Cerebellar nuclear complex (tissue), 1 donor: ENCODE results near the gene SPTBN5.
A peak's percentile ranks its signal among the peaks of the same experiment; 100 is the strongest.

Source experiments
- DNase-seq, 2 experiments: peaks; one replicate each; lab custom pipeline; 2025; lab: John Stamatoyannopoulos, UW

SPTBN5 gene

DNA sequence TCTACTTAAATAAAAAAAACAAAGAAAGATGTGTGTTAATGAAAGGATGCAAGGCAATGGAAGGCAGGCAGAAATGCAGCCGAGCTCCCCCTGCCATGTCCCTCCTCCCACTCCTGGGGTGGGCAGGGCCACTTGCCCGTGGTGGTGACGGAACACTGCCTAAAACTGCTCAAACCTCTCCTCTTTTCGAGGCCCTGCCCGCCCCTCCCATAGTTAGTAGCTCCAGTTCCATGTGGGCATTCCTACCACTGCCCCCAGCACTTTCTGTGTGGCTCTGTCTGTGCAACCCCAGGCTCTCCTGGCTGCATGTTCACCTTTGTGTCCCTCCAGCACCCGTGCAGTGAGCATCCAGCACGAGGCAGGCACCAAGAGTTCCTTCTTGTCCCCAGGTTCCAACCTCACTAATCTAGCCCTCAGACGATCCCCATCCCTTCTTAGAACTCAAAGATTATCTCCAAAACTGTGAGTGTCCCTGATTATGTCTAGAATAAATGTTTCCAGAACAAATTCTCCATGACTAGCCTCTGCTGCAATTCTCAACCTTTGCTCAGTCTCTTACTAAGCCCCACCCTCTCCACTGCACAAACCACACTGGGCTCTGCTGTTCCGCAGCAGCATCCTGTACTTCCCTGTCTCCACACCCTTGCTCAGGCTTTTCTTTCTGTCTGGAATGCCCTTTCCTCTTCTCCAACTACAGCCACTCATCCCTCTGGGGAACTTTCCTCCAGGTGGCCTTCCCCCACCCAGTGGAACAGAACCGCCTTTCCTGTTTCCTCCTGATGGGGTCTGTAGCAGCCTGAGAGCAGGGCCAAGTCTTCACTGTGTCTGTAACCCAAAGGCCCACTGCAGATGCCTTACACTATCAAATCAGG lies 32.6 kb upstream of the SPTBN5 start:
- DNase-seq, result no peak

DNA sequence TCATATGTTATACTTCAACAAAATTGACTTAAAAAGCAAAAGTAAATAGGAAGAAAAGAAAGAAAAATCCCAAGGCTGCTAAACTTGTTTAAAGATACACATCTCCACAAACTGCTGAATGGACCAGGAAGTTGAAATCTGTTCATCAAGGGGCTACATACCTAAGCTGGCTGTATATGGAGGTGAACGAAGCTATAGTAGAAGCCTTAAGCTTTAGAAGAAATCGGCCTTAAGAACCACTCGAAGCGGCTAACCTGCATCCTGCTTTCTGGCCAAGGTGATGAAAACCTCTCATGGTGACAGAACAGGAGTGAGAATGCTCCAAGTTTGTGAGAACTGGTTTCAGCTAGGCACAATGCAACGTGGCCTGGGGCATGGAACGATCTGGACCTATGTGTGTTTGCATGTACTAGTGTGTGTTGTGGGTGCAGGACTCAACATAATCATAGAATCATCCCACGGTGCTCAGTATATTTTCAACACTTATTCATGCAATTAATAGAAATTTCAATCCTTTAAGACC lies 31.3 kb upstream of the SPTBN5 start:
- DNase-seq, result no peak

DNA sequence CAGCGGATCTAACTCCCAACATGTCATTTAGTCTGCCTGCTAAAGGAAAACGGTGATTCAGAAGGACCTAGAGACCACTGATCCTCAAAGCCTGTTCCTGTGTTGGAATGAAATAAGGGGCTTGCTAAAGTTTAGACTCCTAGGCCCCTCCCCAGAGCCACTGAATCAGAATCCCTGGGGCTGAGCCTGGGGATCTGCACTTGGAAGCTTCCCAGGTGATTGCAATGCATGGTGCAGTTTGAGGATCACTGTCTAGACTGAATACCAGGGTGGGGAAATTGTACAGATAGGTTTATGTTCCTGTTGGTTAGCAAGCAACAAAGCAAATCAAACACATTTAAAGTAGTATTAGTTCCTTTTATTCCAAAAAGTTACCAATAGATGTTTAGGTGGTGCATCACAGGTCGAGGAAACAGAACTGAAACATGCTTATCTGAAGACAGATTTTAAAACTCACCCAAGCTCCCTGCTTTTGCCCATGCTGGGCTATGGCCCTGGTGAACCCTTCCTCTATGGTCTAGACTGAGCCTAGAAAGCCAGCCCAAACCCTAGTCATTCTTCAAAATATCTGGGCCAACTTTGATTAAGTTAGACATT lies 29.6 kb upstream of the SPTBN5 start:
- no peak for DNase-seq

DNA sequence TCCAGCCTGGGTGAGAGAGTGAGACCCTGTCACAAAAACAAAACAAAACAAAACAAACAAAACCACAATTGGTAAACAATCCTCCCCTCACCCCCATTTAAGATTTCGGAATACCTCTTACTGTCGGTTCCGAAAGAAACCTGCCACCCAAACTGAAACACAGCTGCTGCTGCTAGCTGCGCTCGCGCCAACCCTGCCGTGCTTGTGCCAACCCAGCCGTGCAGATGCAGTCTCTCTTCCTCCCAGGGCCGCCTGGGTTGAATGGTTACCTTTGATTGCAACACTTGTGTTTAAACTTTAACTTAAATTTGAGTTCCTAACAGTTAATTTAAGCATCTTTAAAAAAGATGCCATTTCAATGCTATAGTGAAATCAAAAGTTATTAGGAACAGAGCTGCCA lies 28.5 kb upstream of the SPTBN5 start:
- DNase-seq, result no peak

DNA sequence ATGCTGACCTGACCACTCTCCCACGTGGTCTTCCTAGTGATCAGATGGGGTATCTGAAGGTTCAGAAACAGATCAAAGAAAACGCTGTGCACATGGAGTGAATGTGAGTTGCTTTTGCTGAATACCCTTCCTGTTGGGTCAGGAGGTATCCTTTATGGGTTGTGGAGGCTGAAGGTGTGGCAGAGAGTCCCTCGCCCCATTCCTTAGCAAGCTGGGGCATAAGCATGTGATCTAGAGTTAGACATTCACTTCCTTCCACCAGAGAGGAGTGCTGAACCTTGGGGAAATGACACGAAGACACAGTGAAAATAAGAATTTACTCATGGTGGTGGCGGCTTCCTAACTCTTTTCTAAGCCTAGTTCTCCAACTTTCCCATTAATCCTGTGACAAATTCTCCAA lies 27.8 kb upstream of the SPTBN5 start:
- no peak for DNase-seq

DNA sequence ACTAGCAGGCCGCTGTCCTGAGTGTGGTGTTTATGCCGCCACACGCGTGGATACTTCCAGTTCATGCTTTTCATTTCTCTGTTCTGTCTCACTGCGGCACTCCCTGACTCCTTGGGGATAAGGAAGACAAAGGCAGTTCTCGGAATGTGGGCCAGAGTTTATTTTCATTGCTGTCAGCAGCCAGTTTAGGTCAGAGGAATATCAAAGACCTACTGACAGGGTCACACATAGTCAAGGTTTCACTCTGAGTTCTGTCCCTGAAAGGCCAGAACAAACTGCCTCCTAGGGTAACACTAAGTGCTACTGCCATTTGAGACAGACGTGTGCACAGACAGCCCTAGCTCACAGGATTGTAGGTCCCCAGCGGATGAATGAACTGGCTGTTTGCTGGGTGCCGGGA lies 27.3 kb upstream of the SPTBN5 start:
- DNase-seq, result no peak

DNA sequence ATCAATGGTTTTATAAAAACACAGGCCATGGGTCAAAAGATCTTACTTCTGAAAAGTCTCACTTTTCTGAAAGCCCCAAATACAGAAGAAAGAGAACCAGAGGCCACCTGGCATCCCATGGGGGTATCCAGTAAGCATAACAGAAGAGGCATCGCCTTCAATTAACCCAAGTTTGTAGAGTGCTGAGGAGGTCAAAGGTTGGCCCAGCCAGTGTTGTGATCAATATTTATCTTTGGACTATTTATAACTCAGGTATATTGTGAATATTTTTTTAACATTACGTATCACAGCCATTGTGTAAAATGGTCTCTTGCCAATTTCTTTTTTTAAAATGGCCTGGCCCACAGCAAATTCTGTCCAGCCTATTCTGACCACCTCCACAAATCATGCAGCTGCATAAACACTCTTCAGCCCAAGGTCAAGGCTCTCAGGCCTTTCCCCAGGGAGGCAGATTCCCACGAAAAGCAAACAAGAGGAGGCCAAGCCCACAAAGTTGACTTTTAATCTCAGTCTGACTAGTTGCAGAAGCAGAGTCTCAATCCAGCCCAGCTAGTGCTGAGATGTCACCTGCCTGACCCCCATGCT lies 26.2 kb upstream of the SPTBN5 start:
- no peak for DNase-seq

DNA sequence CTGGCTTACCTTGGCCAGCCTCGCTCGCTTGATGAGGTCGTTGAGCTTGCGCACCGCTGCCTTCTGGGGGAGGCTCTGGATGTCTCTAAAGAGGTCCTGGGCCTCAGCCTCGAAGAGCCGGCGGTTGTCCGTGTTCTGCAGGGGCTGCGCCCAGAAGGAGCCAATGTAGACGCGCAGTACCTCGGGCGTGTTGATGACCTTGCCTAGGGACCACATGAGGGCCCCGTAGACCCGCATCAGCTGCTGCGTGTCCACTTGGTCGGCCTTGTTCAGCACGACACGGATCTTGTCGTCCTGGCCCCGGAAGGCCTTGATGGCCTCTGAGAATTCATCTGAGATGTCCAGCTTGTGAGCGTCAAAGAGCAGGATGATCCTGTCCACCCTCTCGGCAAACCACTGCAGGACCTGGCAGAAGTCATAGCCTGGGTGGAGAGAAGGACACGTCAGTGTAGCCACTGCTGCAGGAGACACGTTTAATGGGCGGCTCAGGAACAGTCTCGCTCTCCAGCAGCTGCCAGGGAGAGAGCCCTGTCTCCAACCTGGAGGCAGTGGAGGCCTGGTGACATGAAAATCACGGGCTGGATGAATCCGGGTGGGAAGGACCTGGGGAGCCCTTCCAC lies 25.5 kb upstream of the SPTBN5 start:
- no peak for DNase-seq

DNA sequence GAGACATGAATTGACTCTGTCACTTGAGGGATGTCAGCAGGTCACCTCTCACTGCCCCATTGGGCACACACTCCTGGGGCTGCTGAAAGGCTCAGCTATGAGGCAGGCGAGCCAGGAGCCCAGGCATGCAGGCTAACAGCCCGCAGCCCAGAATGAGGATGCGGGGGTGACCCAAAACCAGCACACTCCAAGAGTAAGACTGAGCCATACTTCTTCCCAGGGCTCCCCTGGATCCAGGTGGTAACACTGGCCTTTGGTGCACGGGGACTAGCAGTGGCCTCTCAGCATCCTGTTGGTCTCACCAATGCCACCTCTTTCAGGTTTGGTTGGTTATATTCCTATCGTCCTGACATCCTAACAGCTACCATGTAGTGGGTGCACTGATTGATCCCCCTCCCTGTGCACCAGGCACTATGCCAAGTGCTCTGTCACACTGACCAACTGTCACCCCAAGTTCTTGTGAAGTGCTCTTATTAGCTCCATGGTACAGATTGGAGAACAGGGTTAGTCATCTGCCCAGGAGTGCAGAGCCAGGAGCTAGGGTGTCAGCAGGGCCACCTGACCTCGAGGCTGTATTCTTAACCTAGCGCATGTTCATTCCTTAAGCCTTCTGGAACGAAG lies 24.8 kb upstream of the SPTBN5 start:
- no peak for DNase-seq

DNA sequence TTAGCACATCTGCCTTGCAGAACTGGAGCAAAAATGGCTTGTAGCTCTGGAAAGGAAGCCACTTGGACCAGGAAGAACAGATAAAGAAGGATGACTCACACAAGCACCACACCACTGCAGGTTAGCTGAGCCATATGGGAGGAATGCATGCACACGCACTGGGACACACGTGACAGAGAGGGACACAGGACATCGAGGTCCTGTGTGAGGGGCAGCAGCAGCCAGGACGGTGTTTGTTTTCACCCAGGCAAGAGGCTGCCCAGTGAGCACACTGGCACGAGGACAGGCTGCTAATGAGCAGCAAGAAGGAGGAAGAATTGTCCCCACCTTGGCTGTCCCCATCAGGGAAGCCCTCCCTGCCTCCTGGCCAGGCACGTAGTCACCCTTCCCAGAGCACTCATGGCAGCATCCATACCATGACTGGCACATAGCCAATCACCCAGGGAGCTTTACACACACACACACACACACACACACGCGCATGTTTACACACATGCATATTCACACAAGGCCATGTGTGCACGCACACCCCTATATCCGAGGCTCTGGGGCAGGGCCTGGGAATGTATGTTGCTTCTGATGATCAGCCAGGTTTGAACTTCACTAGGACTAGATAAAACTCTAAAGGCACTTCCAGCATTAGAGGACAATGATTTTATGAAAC lies 24.0 kb upstream of the SPTBN5 start:
- no peak for DNase-seq

DNA sequence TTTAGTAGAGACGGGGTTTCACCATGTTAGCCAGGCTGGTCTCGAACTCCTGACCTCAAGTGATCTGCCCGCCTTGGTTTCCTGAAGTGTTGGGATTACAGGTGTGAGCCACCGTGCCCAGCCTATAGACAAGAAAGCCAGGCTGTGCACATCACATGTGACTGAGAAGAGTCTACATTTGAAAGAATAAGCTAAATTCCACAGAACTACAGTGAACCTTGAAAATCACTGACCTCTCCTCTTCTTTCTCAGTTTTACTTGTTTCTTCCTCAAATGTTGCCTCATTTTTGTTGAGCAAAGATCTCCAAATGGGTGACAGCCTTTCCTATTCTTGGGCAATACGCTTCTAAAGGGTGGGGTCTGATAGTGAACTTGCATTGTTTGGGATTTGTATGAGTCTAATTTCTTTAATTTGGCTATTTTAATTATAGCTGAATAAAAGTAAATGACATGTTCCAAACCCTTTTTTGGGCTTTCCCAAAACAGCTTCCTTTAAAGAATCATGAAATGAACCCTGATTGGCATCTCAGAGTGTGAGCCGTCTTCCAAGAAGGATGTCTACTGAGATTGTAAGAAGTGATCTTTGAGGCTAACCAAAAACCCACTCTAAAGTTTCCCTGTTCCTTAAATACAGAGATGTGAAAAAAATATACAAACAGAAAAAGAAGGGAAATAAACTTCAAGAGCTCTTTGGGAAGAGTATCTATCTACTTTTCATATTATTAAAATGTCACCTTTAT lies 21.6 kb upstream of the SPTBN5 start:
- no peak for DNase-seq

DNA sequence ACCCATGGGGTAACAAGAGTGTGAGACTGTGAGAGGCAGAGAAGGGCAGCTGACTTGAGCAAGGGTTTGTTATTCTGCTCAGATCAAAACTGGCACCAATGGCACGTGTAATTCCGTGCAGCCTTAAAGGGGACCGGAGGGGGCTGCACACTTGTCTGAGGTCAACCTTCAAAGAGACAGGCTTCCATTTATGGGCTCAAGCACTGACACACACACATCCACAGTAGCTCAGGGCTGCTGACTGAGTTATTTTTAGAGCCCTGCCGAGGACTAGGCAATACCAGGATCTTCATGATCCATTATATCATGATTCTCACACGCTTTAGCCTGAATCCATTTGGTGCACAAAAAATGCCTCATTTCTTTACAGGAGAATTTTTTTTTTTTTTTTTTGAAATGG lies 20.6 kb upstream of the SPTBN5 start:
- DNase-seq, result no peak

DNA sequence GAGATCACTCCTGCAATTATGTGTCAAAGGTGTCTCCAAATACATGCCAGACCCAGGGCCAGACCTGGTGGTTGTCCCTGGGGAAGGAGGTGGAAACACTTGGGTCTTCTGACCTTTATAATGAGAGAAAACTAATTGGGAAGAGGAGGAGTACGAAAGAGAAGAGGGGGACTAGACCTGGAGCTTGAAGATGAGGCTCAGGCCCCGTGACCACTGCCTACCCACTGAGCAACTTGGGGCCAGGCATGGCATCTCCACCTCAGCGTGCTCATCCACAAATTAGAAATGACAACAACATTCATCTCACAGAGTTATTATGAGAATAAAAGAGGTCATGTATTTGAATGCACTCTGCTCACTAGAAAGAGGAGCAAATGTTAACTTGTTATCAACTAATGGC lies 19.4 kb upstream of the SPTBN5 start:
- no peak for DNase-seq

DNA sequence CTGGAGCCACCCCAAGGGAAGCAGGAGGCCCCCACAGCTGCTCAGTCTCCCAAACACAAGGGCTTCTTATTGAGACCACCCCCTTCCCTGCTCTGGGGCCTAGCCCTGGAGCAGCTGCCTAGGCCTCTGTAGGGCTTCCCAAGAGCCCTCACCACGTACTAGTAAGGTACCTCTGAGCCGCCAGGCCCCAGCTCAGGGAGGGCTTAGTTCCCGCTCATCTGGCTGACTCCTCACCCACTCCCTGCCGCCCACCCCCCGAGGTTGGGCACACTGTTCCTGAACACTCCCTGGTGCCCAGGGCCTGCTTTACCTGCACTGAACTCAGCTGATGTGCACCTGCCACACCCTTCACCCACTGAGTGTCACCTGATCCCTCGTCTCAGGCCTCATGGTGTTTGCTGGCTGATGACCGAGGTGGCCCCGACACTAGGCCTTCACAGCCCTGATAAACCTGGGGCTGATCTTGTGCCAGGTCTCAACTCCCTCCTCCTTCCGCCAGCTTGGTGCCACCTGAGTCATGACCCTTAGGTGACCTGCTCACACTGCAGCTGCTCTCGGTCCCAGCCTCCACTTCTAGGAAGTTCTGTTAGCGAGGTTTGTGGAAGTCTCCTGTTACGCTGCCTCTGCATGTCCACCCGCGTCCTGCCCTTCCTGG lies 18.0 kb upstream of the SPTBN5 start:
- DNase-seq, result no peak

DNA sequence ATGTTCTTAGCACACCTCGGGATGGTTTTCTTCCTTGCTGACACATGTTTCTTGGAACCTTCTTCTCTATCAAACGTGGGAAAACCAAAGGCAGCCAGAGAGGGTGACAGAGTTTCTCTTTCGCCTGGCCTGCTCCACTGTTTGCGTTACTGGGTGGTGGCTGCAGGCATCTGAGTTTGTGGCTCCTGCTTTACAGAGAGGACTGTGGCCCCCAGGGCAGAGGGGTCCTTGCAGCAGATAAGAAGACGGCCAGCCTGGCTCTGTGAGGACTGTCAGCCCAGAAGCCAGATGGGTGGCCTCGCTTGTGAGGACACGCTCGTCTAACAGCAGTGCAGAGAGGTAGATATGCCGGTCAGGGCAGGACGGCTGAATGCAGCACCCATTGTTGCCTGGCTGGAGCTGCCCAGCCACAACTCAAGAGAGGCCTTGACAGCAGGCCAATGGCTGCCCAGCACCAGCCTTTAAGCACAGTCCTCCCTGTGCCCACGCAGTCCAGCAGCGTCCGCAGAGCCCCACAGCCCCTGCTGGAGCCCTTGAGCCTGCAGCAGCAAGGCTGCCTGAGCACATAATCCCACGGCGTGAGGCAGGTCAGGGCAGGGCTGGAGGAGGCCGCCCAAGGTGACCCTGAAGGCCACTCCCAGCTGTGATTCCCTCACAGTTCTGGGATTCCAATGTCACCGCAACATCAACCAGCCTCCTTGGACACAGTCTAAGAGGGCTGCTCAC lies 15.0 kb upstream of the SPTBN5 start:
- no peak for DNase-seq

DNA sequence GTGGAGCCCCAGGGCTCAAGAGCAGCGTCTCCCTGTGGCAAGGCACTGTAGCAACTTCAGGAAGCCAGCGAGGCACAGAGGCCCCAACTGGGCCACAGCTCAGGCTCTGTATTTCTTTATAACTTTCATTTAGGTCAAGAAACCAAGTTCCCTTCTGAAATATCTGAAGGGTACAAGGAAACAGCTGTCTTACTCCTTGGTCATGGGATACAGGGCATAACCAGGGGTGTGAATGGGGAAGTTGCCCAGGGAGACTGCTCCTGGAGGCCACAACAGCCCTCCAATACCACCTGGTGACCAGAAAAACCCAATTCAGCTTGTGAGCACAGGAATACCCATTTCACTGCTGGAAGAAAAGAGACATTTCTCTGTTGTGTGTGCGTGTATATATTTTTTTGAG lies 13.3 kb upstream of the SPTBN5 start:
- DNase-seq, result no peak

DNA sequence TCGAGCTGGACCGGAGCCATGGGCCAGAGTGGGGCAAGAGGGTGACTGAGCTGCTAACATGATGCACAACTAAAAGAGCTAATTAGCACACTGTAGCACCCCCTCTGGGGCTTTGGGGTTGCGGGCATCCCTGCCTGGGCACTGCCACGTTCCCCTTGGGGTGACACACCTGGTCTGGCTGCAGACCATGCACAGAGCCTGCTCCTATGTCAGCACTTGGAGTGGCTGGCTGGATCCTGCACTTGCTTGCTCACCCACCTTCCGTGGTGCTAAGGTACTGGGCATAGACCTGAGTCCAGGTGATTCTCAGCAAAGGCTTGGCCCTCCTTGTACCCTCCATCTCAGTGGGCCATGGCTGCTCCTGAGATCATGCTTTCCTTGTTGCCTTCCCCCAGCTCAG lies 12.8 kb upstream of the SPTBN5 start:
- no peak for DNase-seq

DNA sequence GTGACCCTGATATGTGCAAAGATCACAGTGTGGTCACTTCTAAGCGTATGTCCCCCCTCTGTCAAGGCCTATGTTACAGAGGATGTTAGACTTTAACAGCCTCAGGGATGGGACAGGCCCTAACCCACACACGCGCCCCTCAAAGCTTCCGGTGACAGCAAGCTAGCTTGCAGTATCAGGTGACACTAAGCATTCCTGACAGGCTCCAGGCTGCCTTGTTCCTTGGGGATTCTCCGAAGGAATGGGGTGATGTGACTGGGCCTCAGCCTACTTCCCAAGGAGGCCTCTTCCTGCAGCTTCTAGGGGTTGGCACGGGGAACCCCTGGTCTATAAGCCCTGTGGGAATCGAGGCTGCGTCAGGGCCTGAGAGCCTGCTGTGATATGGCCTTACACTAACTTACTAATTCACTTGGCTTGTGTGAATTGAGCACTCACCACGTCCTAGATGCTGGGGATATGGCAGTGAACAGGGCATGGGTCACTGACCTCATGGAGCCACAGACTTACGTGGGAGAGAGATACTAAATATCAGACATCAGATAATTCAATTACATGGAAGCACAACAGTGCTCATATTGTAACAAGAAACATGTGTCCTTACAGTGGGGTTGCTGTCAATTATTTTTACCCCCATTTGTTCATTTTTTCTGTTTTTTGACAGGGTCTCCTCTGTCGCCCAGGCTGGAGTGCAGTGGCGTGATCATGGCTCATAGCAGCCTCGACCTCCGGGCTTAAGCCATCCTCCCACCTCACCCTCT lies 11.4 kb upstream of the SPTBN5 start:
- no peak for DNase-seq

DNA sequence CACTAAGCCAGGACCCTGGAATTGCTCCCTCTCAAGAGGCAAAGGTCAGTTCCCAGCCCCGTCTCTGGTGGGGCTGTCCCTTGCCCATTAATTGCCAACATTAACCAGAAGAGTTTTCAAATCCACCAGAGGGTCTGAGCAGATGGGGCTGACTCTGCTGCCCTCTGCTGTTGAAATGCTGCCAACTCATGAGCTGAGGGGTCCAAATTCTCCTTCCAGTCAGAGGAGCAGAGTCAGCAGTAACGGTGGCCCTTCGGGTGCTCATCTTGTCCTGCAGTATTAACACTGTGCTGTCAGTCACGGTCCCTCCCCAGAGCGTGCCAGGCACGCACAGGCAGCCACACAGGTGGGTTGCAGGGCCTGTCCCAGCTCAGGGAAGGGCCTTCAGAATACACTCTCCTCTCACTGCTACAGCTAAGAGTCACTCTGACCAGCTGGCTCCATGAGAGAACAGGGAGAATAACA lies 10.7 kb upstream of the SPTBN5 start:
- peak in 1 of 2 experiments; percentile 68 for DNase-seq
